Endothelial cell of umbilical vein (primary cell): Measurements from ENCODE around the gene KLF3. TPM values are rescaled to one million over a fixed set of nuclear protein-coding genes. Genes with fewer than 3 reads are reported as not detected.

Experiments used
- BruUV-seq: library from RNA; stranded (reverse); fragments of 400-500 nt; replicated peaks from 2 replicates; lab custom pipeline; 2021; lab: Mats Ljungman, UMichigan
- CTCF ChIA-PET: fragments of 300-600, 350-600 bp; sonication (Branson Sonifier 250); formaldehyde crosslinking; loops from one replicate; lab custom pipeline; 2021; ENCODE audit warnings: antibody characterized with exemption, inconsistent platforms; lab: Charles Lee
- POLR2A ChIA-PET: fragments of 300-600, 350-600 bp; sonication (Branson Sonifier 250); formaldehyde crosslinking; loops from one replicate; lab custom pipeline; 2021; ENCODE audit warnings: antibody characterized with exemption, inconsistent platforms; lab: Charles Lee
- DNase-seq: peaks from one replicate; pipeline ENCODE4 v3.0.0-alpha.2; 2011; ENCODE audit warnings: low read depth, low spot score
- FAIRE-seq: peaks from 2 replicates; lab custom pipeline; 2011; peaks lifted over from hg19 to GRCh38; lab: Jason Lieb, UNC
- H2AFZ ChIP-seq: 2 replicates; pipeline ENCODE4 v1.6.0; 2012; ENCODE audit warnings: low read depth, low read length, control low read depth, inconsistent platforms
- H3K27ac ChIP-seq: 2 replicates; pipeline ENCODE4 v1.5.1; 2011; ENCODE audit warnings: low read depth, mild to moderate bottlenecking, control low read depth, low read length, moderate library complexity; ENCODE audit not compliant: insufficient read depth
- H3K27me3 ChIP-seq, 2 experiments: 2 replicates each; pipeline versions ENCODE4 v1.6.0 to v1.6.1; 2011; ENCODE audit warnings: low read length in 2 of 2, mixed read lengths in 1 of 2; ENCODE audit not compliant: control insufficient read depth in 2 of 2, insufficient read depth in 2 of 2
- H3K36me3 ChIP-seq, 2 experiments: 2 replicates in 1 of 2; 3 replicates in 1 of 2; pipeline ENCODE4 v1.5.1; 2011; ENCODE audit warnings: low read length in 2 of 2, mild to moderate bottlenecking in 1 of 2, moderate library complexity in 1 of 2; ENCODE audit not compliant: control insufficient read depth in 2 of 2, insufficient read depth in 2 of 2; ENCODE audit errors: extremely low read depth in 1 of 2
- H3K4me1 ChIP-seq: 3 replicates; pipeline ENCODE4 v1.5.1; 2011; ENCODE audit warnings: mild to moderate bottlenecking, low read length; ENCODE audit not compliant: control insufficient read depth, insufficient read depth; ENCODE audit errors: extremely low read depth
- H3K4me2 ChIP-seq: 2 replicates; pipeline ENCODE4 v1.6.1; 2011; ENCODE audit warnings: low read length, control low read depth, mixed read lengths; ENCODE audit not compliant: insufficient read depth
- H3K4me3 ChIP-seq, 3 experiments: fragments of 200-600 bp in 1 of 3; sonication (generic), shearing (Covaris generic) in 1 of 3; replicated peaks in 1 of 3; 2 replicates each; pipeline ENCODE4 v1.5.1; 2011 to 2016; ENCODE audit warnings: control low read depth in 3 of 3, low read length in 3 of 3, mild to moderate bottlenecking in 2 of 3, inconsistent platforms in 1 of 3, low read depth in 1 of 3, moderate library complexity in 1 of 3; ENCODE audit not compliant: insufficient read depth in 1 of 3
- H3K79me2 ChIP-seq: 2 replicates; pipeline ENCODE4 v1.6.0; 2012; ENCODE audit warnings: low read length, inconsistent platforms; ENCODE audit not compliant: control insufficient read depth, insufficient read depth
- H3K9ac ChIP-seq: replicated peaks from 2 replicates; pipeline ENCODE3; 2011; ENCODE audit warnings: low read length, control low read depth; ENCODE audit not compliant: insufficient read depth; ENCODE audit errors: extremely low read depth
- H3K9me1 ChIP-seq: replicated peaks from 3 replicates; pipeline ENCODE4 v1.6.0; 2011; ENCODE audit warnings: mild to moderate bottlenecking, low read length; ENCODE audit not compliant: control insufficient read depth, insufficient read depth; ENCODE audit errors: extremely low read depth
- H3K9me3 ChIP-seq: replicated peaks from 2 replicates; pipeline ENCODE4 v1.5.1; 2012; ENCODE audit warnings: low read length, inconsistent platforms; ENCODE audit not compliant: control insufficient read depth, insufficient read depth
- H4K20me1 ChIP-seq: replicated peaks from 2 replicates; pipeline ENCODE3; 2011; ENCODE audit warnings: mild to moderate bottlenecking, low read length; ENCODE audit not compliant: control insufficient read depth, insufficient read depth; ENCODE audit errors: extremely low read depth
- EZH2 ChIP-seq: IDR thresholded peaks from 2 replicates; pipeline ENCODE4 v1.6.1; 2012; ENCODE audit warnings: borderline replicate concordance, low read depth, mild to moderate bottlenecking, moderate library complexity, low read length, inconsistent platforms; ENCODE audit not compliant: severe bottlenecking
- FOS ChIP-seq: IDR thresholded peaks from 2 replicates; pipeline ENCODE4 v1.6.1; 2011; ENCODE audit warnings: mild to moderate bottlenecking, low read length, moderate library complexity, borderline replicate concordance; ENCODE audit not compliant: insufficient read depth
- GATA2 ChIP-seq: IDR thresholded peaks from 2 replicates; pipeline ENCODE4 v1.7.0; 2011; ENCODE audit warnings: low read depth, mild to moderate bottlenecking, moderate library complexity, mixed read lengths, low read length; ENCODE audit not compliant: insufficient read length, insufficient read depth
- JUN ChIP-seq: IDR thresholded peaks from 2 replicates; pipeline ENCODE4 v1.6.1; 2011; ENCODE audit warnings: borderline replicate concordance, low read depth; ENCODE audit not compliant: insufficient read length, insufficient read depth
- POLR2A ChIP-seq: IDR thresholded peaks from 2 replicates; pipeline ENCODE4 v1.6.1; 2012; ENCODE audit warnings: low read depth, mild to moderate bottlenecking, control low read depth, low read length
- POLR2AphosphoS5 ChIP-seq: IDR thresholded peaks from 2 replicates; pipeline ENCODE4 v1.6.1; 2012; ENCODE audit warnings: low read depth, mild to moderate bottlenecking, control low read depth, low read length, moderate library complexity; ENCODE audit not compliant: insufficient read depth
- dilution Hi-C: fragments of 300-500 bp; cut with MboI; formaldehyde crosslinking; loops from one replicate; pipeline ENCODE4 v1.15.0; 2019; ENCODE audit warnings: low sequenced_read_pairs; ENCODE audit not compliant: extremely low pct_ligation_motif_present
- intact Hi-C: fragments of 100-400 bp; cut with micrococcal nuclease; formaldehyde crosslinking; loops from one replicate; pipeline ENCODE4 v1.10.0; 2022
- polyA plus RNA-seq, 4 experiments: library from polyadenylated mRNA; depleted of rRNA in 3 of 4; stranded (reverse) in 3 of 4; unstranded in 1 of 4; fragments of >200 nt; gene quantifications; 2 replicates each; pipeline versions ENCODE4 v1.2.1 to v1.2.3, GENCODE V29; 2011 to 2012; ENCODE audit warnings: missing spikeins in 1 of 4
- total RNA-seq: library from RNA; stranded (reverse); gene quantifications from 2 replicates; pipeline ENCODE4 v1.2.3, GENCODE V29; 2021
- TF ChIP-seq, protein P1 (sequence below), 2 donors: IDR thresholded peaks; 1 replicate in 1 of 2; 2 replicates in 1 of 2; pipeline ENCODE4 v1.5.1; 2011; ENCODE audit warnings: low read length in 2 of 2, mild to moderate bottlenecking in 2 of 2, moderate library complexity in 2 of 2, control low read depth in 1 of 2, inconsistent platforms in 1 of 2, low read depth in 1 of 2; ENCODE audit not compliant: insufficient read depth in 1 of 2; ENCODE audit errors: extremely low read depth in 1 of 2

The KLF3 gene
- total and polyA plus RNA-seq, 2 donors (not counting 3 experiments of a cell fraction or from before 2014, with no cell fraction given) = 27.7 to 50.5 TPM

- H3K4me1 ChIP-seq = peaks cover 9% of the 10 kb centered on the region
- TF ChIP-seq, protein P1, sequence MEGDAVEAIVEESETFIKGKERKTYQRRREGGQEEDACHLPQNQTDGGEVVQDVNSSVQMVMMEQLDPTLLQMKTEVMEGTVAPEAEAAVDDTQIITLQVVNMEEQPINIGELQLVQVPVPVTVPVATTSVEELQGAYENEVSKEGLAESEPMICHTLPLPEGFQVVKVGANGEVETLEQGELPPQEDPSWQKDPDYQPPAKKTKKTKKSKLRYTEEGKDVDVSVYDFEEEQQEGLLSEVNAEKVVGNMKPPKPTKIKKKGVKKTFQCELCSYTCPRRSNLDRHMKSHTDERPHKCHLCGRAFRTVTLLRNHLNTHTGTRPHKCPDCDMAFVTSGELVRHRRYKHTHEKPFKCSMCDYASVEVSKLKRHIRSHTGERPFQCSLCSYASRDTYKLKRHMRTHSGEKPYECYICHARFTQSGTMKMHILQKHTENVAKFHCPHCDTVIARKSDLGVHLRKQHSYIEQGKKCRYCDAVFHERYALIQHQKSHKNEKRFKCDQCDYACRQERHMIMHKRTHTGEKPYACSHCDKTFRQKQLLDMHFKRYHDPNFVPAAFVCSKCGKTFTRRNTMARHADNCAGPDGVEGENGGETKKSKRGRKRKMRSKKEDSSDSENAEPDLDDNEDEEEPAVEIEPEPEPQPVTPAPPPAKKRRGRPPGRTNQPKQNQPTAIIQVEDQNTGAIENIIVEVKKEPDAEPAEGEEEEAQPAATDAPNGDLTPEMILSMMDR (IDR thresholded peaks at IDR 0.05; ENCODE audit: extremely low read depth in 1 of 2, insufficient read depth in 1 of 2, low read depth in 1 of 2, low read length in 2 of 2) = no peak
- TF ChIP-seq GATA2 = no peak
- TF ChIP-seq FOS = no peak
- no peak for TF ChIP-seq EZH2
- no peak for TF ChIP-seq JUN
- TF ChIP-seq POLR2A = no peak
- TF ChIP-seq POLR2AphosphoS5 = no peak
- H3K36me3 ChIP-seq = no peaks in the 10 kb centered on the region
- H4K20me1 ChIP-seq = no peaks in the 10 kb centered on the region
- no TSS peak for BruUV-seq
- FAIRE-seq = no peak
- H2AFZ ChIP-seq = no peak overlapping the region
- no peak overlapping the region for H3K9ac ChIP-seq
- DNase-seq = no peak
- H3K79me2 ChIP-seq = no peaks in the 10 kb centered on the region
- no peak overlapping the region for H3K4me3 ChIP-seq
- no peak overlapping the region for H3K4me2 ChIP-seq
- ChIA-PET POLR2A (no interaction called here), CTCF (no interaction called here)
- dilution Hi-C loops = no loop called here
- H3K27ac ChIP-seq = no peak overlapping the region
- intact Hi-C loops = loop anchor here (2.0 kb wide), 1 partner anchor 15 kb away; no protein-coding TSS in a partner anchor
- H3K27me3 ChIP-seq = no peaks in the 10 kb centered on the region
- H3K9me1 ChIP-seq = no peaks in the 10 kb centered on the region
- no peaks in the 10 kb centered on the region for H3K9me3 ChIP-seq
These were observed 52.3 kb downstream of the KLF3 start for GRCh38 chr4:38716256-38716655.
